Measurements from ENCODE around the gene TKT.

TKT gene

GRCh38 chr3:53225181-53225580 lies 30.6 kb downstream of the TKT start:
- DNase-seq (ENCODE audit: low read depth), result no peak
- no peak overlapping the region for H3K4me3 ChIP-seq (ENCODE audit: low read depth, low read length)
- no peak for TF ChIP-seq CTCF (conservative IDR thresholded peaks at IDR 0.05; ENCODE audit: low read depth, low read length)

GRCh38 chr3:53224536-53224935 lies 31.3 kb downstream of the TKT start:
- no peak for TF ChIP-seq CTCF (conservative IDR thresholded peaks at IDR 0.05; ENCODE audit: low read depth, low read length)
- H3K4me3 ChIP-seq (ENCODE audit: low read depth, low read length), result no peak overlapping the region
- DNase-seq (ENCODE audit: low read depth), result no peak

GRCh38 chr3:53224026-53224425 lies 31.8 kb downstream of the TKT start:
- H3K4me3 ChIP-seq (ENCODE audit: low read depth, low read length), result no peak overlapping the region
- no peak for DNase-seq (ENCODE audit: low read depth)
- no peak for TF ChIP-seq CTCF (conservative IDR thresholded peaks at IDR 0.05; ENCODE audit: low read depth, low read length)

- DNase-seq (ENCODE audit: low read depth), result no peak
- no peak for TF ChIP-seq CTCF (conservative IDR thresholded peaks at IDR 0.05; ENCODE audit: low read depth, low read length)
- no peak overlapping the region for H3K4me3 ChIP-seq (ENCODE audit: low read depth, low read length)
Observed at GRCh38 chr3:53223541-53223966, 32.3 kb downstream of the TKT start.

GRCh38 chr3:53223025-53223424 lies 32.8 kb downstream of the TKT start:
- no peak for TF ChIP-seq CTCF (conservative IDR thresholded peaks at IDR 0.05; ENCODE audit: low read depth, low read length)
- DNase-seq (ENCODE audit: low read depth), result no peak
- no peak overlapping the region for H3K4me3 ChIP-seq (ENCODE audit: low read depth, low read length)

- no peak for TF ChIP-seq CTCF (conservative IDR thresholded peaks at IDR 0.05; ENCODE audit: low read depth, low read length)
- no peak for DNase-seq (ENCODE audit: low read depth)
- no peak overlapping the region for H3K4me3 ChIP-seq (ENCODE audit: low read depth, low read length)
Observed at GRCh38 chr3:53222183-53222901, 33.5 kb downstream of the TKT start.

- DNase-seq (ENCODE audit: low read depth), result no peak
- H3K4me3 ChIP-seq (ENCODE audit: low read depth, low read length), result no peak overlapping the region
- TF ChIP-seq CTCF (conservative IDR thresholded peaks at IDR 0.05; ENCODE audit: low read depth, low read length), result no peak
Observed at GRCh38 chr3:53221827-53222182, 34.0 kb downstream of the TKT start.

All from choroid plexus epithelial cell (primary cell).